ENCODE measurements around the gene OPA1. TPM values are rescaled to one million over a fixed set of nuclear protein-coding genes. Genes with fewer than 3 reads are reported as not detected.

The OPA1 gene
- total and polyA plus RNA-seq, 2 donors from 2014 or later = 18.1 to 56.3 TPM

DNA sequence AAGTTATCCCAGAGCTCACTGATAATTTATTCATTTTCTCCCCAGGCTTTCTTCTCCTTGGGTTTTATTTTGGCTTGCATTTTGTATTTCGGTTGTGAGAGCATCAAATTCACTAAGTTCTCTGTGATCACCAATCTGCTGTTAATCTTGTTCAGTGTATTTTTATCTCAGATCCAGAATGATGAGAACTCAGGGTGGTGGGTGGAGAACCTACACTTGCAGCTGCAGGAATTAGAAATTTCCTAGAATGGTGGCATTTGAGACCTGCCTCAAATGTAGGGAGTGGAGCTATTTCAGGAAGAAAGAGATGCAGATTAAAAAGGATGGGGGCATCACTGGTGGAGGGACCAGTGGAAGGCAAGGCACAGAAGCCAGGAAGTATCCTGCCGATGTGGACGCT lies 129.6 kb downstream of the OPA1 start:
- TF ChIP-seq, protein P1, sequence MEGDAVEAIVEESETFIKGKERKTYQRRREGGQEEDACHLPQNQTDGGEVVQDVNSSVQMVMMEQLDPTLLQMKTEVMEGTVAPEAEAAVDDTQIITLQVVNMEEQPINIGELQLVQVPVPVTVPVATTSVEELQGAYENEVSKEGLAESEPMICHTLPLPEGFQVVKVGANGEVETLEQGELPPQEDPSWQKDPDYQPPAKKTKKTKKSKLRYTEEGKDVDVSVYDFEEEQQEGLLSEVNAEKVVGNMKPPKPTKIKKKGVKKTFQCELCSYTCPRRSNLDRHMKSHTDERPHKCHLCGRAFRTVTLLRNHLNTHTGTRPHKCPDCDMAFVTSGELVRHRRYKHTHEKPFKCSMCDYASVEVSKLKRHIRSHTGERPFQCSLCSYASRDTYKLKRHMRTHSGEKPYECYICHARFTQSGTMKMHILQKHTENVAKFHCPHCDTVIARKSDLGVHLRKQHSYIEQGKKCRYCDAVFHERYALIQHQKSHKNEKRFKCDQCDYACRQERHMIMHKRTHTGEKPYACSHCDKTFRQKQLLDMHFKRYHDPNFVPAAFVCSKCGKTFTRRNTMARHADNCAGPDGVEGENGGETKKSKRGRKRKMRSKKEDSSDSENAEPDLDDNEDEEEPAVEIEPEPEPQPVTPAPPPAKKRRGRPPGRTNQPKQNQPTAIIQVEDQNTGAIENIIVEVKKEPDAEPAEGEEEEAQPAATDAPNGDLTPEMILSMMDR (IDR thresholded peaks at IDR 0.05; ENCODE audit: borderline replicate concordance, extremely low read depth, insufficient read depth) = no peak
- FAIRE-seq = no peak
- Histone ChIP-seq H3K4me1 (ENCODE audit: control insufficient read depth in 2 of 3, insufficient read depth in 2 of 3, low read depth in 1 of 3, low read length in 3 of 3) (no peaks in the 10 kb centered on the region), H3K9ac (ENCODE audit: low read length in 3 of 3) (no peak overlapping the region), H3K4me3 (ENCODE audit: low read length in 3 of 3) (no peak overlapping the region), H3K27ac (ENCODE audit: low read depth in 2 of 2, low read length in 2 of 2) (no peak overlapping the region), H3K27me3 (ENCODE audit: control insufficient read depth, insufficient read depth, low read length) (no peaks in the 10 kb centered on the region), H3K36me3 (ENCODE audit: control insufficient read depth in 2 of 3, insufficient read depth in 3 of 3, low read length in 3 of 3) (no peaks in the 10 kb centered on the region), H3K9me3 (ENCODE audit: control insufficient read depth in 2 of 3, insufficient read depth in 1 of 3, low read length in 3 of 3) (no peaks in the 10 kb centered on the region)
- no peak for DNase-seq
- intact Hi-C loops (cut with DNase I) = no loop called here

DNA sequence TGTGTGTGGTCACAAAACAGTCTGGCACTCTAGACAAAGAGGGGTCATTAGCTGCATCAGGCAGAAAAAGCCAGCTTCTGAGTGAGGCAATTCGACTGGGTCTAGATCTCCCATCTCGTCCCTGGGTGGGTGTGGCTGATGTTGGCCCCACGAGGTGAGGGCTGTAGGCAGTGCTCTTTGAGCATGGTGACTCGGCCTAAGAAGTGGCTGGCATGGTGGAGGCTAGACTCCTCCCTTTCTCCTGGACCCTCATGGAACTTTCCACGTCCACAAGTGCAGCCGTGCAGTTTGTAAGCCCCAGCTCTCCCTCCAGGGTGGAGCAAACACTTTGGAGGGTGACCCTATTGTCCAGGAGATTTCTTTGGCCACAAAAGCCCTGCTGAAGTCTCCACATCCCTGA lies 134.1 kb downstream of the OPA1 start:
- Histone ChIP-seq H3K27ac (ENCODE audit: low read depth in 2 of 2, low read length in 2 of 2) (no peak overlapping the region), H3K4me1 (ENCODE audit: control insufficient read depth in 2 of 3, insufficient read depth in 2 of 3, low read depth in 1 of 3, low read length in 3 of 3) (no peaks in the 10 kb centered on the region), H3K9me3 (ENCODE audit: control insufficient read depth in 2 of 3, insufficient read depth in 1 of 3, low read length in 3 of 3) (no peaks in the 10 kb centered on the region), H3K4me3 (ENCODE audit: low read length in 3 of 3) (no peak overlapping the region), H3K9ac (ENCODE audit: low read length in 3 of 3) (no peak overlapping the region), H3K27me3 (ENCODE audit: control insufficient read depth, insufficient read depth, low read length) (no peaks in the 10 kb centered on the region), H3K36me3 (ENCODE audit: control insufficient read depth in 2 of 3, insufficient read depth in 3 of 3, low read length in 3 of 3) (no peaks in the 10 kb centered on the region)
- intact Hi-C loops (cut with DNase I) = no loop called here
- FAIRE-seq (no peak), DNase-seq (no peak)
- TF ChIP-seq, protein P1 (IDR thresholded peaks at IDR 0.05; ENCODE audit: borderline replicate concordance, extremely low read depth, insufficient read depth) = no peak

DNA sequence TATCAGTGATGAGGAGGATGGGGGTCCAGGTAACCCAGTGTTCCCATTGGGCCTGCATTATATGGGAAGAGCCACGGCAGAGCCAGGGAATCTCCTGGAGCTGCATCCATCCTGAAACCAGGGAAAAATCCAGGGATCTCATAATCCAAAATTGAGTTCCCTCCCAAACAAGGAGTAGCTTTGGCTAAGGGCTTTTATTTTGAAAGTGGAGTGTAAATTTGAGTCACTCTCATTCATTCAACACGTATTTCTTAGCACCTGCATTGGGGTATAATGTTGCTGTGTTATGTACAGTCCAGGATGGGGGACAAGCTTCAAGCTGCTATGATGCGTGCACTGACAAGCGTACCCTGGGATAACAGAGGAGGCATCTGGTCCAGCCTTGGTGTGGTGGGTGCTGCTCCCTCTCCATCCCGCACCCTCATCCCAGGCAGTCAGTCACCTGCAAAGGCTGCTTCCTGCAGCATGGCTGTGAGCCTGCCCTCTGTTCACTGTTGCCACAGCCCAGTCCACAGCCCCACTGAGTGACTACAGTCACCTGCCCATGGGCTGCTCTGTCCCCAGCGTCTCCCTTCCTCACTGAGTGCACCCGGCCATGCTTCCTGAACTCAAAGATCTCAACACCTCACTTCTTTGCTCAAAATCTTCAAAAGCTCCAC lies 135.6 kb downstream of the OPA1 start:
- intact Hi-C loops (cut with DNase I) = no loop called here
- Histone ChIP-seq H3K4me1 (ENCODE audit: control insufficient read depth in 2 of 3, insufficient read depth in 2 of 3, low read depth in 1 of 3, low read length in 3 of 3) (no peaks in the 10 kb centered on the region), H3K27ac (ENCODE audit: low read depth in 2 of 2, low read length in 2 of 2) (no peak overlapping the region), H3K9me3 (ENCODE audit: control insufficient read depth in 2 of 3, insufficient read depth in 1 of 3, low read length in 3 of 3) (no peaks in the 10 kb centered on the region), H3K9ac (ENCODE audit: low read length in 3 of 3) (no peak overlapping the region), H3K4me3 (ENCODE audit: low read length in 3 of 3) (no peak overlapping the region), H3K27me3 (ENCODE audit: control insufficient read depth, insufficient read depth, low read length) (no peaks in the 10 kb centered on the region), H3K36me3 (ENCODE audit: control insufficient read depth in 2 of 3, insufficient read depth in 3 of 3, low read length in 3 of 3) (no peaks in the 10 kb centered on the region)
- TF ChIP-seq, protein P1 (IDR thresholded peaks at IDR 0.05; ENCODE audit: borderline replicate concordance, extremely low read depth, insufficient read depth) = no peak
- FAIRE-seq (no peak), DNase-seq (no peak)

DNA sequence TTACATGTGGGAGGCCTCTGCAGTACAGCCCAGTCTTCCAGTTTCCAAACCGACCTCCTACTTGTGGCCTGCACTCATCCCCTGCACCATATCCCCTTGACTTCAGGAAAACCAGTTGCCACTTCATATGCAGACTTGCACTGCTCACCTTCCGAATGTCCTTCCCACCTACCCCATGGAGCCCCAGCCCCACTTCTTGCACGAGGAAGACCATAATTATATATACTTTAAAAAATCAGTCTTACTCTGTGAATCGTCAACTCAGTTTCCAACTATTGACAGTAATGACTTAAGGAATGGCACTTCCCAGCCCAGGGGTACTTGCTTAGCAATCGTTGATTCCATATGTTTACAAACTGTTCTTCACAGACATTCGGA lies 136.1 kb downstream of the OPA1 start:
- Histone ChIP-seq H3K27me3 (ENCODE audit: control insufficient read depth, insufficient read depth, low read length) (no peaks in the 10 kb centered on the region), H3K9ac (ENCODE audit: low read length in 3 of 3) (no peak overlapping the region), H3K4me1 (ENCODE audit: control insufficient read depth in 2 of 3, insufficient read depth in 2 of 3, low read depth in 1 of 3, low read length in 3 of 3) (no peaks in the 10 kb centered on the region), H3K36me3 (ENCODE audit: control insufficient read depth in 2 of 3, insufficient read depth in 3 of 3, low read length in 3 of 3) (no peaks in the 10 kb centered on the region), H3K9me3 (ENCODE audit: control insufficient read depth in 2 of 3, insufficient read depth in 1 of 3, low read length in 3 of 3) (no peaks in the 10 kb centered on the region), H3K4me3 (ENCODE audit: low read length in 3 of 3) (no peak overlapping the region), H3K27ac (ENCODE audit: low read depth in 2 of 2, low read length in 2 of 2) (no peak overlapping the region)
- DNase-seq (no peak), FAIRE-seq (no peak)
- intact Hi-C loops (cut with DNase I) = no loop called here
- TF ChIP-seq, protein P1 (IDR thresholded peaks at IDR 0.05; ENCODE audit: borderline replicate concordance, extremely low read depth, insufficient read depth) = no peak
